Measurements from ENCODE around the gene RASSF8.

Gene RASSF8

GRCh38 chr12:25990495-25990894 lies 32.0 kb downstream of the RASSF8 start:
- H3K36me3 ChIP-seq (ENCODE audit: insufficient read depth, insufficient read length, low read length): no peaks in the 10 kb centered on the region
- no peaks in the 10 kb centered on the region for H3K9me3 ChIP-seq (ENCODE audit: insufficient read depth, low read length)
- no peak overlapping the region for H3K4me3 ChIP-seq (ENCODE audit: insufficient read length, low read depth)
- no peak overlapping the region for H3K9ac ChIP-seq (ENCODE audit: insufficient read length, low read depth)
- H3K27me3 ChIP-seq (ENCODE audit: insufficient read depth, insufficient read length): no peaks in the 10 kb centered on the region
- TF ChIP-seq ZNF274 (IDR thresholded peaks at IDR 0.05; ENCODE audit: low read depth, low read length) (no peak), YY1 (IDR thresholded peaks at IDR 0.05; ENCODE audit: insufficient read depth, insufficient read length) (no peak), SUZ12 (IDR thresholded peaks at IDR 0.05; ENCODE audit: extremely low read depth, insufficient read depth, insufficient read length) (no peak)
- DNase-seq (ENCODE audit: low read depth, low spot score): no peak
- peaks cover 3% of the 10 kb centered on the region for H3K4me1 ChIP-seq (ENCODE audit: insufficient read depth, insufficient read length)

- no peak for TF ChIP-seq YY1 (IDR thresholded peaks at IDR 0.05; ENCODE audit: insufficient read depth, insufficient read length)
- no peak for TF ChIP-seq ZNF274 (IDR thresholded peaks at IDR 0.05; ENCODE audit: low read depth, low read length)
- TF ChIP-seq SUZ12 (IDR thresholded peaks at IDR 0.05; ENCODE audit: extremely low read depth, insufficient read depth, insufficient read length): no peak
- Histone ChIP-seq H3K36me3 (ENCODE audit: insufficient read depth, insufficient read length, low read length) (no peaks in the 10 kb centered on the region), H3K4me3 (ENCODE audit: insufficient read length, low read depth) (no peak overlapping the region), H3K27me3 (ENCODE audit: insufficient read depth, insufficient read length) (no peaks in the 10 kb centered on the region), H3K4me1 (ENCODE audit: insufficient read depth, insufficient read length) (peaks cover 3% of the 10 kb centered on the region), H3K9ac (ENCODE audit: insufficient read length, low read depth) (no peak overlapping the region), H3K9me3 (ENCODE audit: insufficient read depth, low read length) (no peaks in the 10 kb centered on the region)
- no peak for DNase-seq (ENCODE audit: low read depth, low spot score)
These were observed 33.7 kb downstream of the RASSF8 start for GRCh38 chr12:25992026-25992782.

GRCh38 chr12:25993901-25994651 lies 35.6 kb downstream of the RASSF8 start:
- peaks cover 3% of the 10 kb centered on the region for H3K4me1 ChIP-seq (ENCODE audit: insufficient read depth, insufficient read length)
- no peak for DNase-seq (ENCODE audit: low read depth, low spot score)

GRCh38 chr12:25994901-25995625 lies 36.6 kb downstream of the RASSF8 start:
- no peak for TF ChIP-seq ZNF274 (IDR thresholded peaks at IDR 0.05; ENCODE audit: low read depth, low read length)
- TF ChIP-seq YY1 (IDR thresholded peaks at IDR 0.05; ENCODE audit: insufficient read depth, insufficient read length): no peak
- no peak for TF ChIP-seq SUZ12 (IDR thresholded peaks at IDR 0.05; ENCODE audit: extremely low read depth, insufficient read depth, insufficient read length)
- Histone ChIP-seq H3K36me3 (ENCODE audit: insufficient read depth, insufficient read length, low read length) (no peaks in the 10 kb centered on the region), H3K9ac (ENCODE audit: insufficient read length, low read depth) (no peak overlapping the region), H3K27me3 (ENCODE audit: insufficient read depth, insufficient read length) (no peaks in the 10 kb centered on the region), H3K4me1 (ENCODE audit: insufficient read depth, insufficient read length) (peaks cover 3% of the 10 kb centered on the region), H3K9me3 (ENCODE audit: insufficient read depth, low read length) (no peaks in the 10 kb centered on the region), H3K4me3 (ENCODE audit: insufficient read length, low read depth) (no peak overlapping the region)
- DNase-seq (ENCODE audit: low read depth, low spot score): no peak

More at GRCh38 chr12:25993901-25994651, 35.6 kb downstream of the RASSF8 start:
- Histone ChIP-seq H3K27me3 (ENCODE audit: insufficient read depth, insufficient read length) (no peaks in the 10 kb centered on the region), H3K36me3 (ENCODE audit: insufficient read depth, insufficient read length, low read length) (no peaks in the 10 kb centered on the region), H3K9me3 (ENCODE audit: insufficient read depth, low read length) (no peaks in the 10 kb centered on the region), H3K9ac (ENCODE audit: insufficient read length, low read depth) (no peak overlapping the region), H3K4me3 (ENCODE audit: insufficient read length, low read depth) (no peak overlapping the region)
- no peak for TF ChIP-seq ZNF274 (IDR thresholded peaks at IDR 0.05; ENCODE audit: low read depth, low read length)
- no peak for TF ChIP-seq SUZ12 (IDR thresholded peaks at IDR 0.05; ENCODE audit: extremely low read depth, insufficient read depth, insufficient read length)
- no peak for TF ChIP-seq YY1 (IDR thresholded peaks at IDR 0.05; ENCODE audit: insufficient read depth, insufficient read length)

- TF ChIP-seq SUZ12 (IDR thresholded peaks at IDR 0.05; ENCODE audit: extremely low read depth, insufficient read depth, insufficient read length): no peak
- no peak for TF ChIP-seq YY1 (IDR thresholded peaks at IDR 0.05; ENCODE audit: insufficient read depth, insufficient read length)
- no peak for TF ChIP-seq ZNF274 (IDR thresholded peaks at IDR 0.05; ENCODE audit: low read depth, low read length)
- Histone ChIP-seq H3K36me3 (ENCODE audit: insufficient read depth, insufficient read length, low read length) (no peaks in the 10 kb centered on the region), H3K9me3 (ENCODE audit: insufficient read depth, low read length) (no peaks in the 10 kb centered on the region), H3K27me3 (ENCODE audit: insufficient read depth, insufficient read length) (no peaks in the 10 kb centered on the region), H3K4me3 (ENCODE audit: insufficient read length, low read depth) (no peak overlapping the region), H3K9ac (ENCODE audit: insufficient read length, low read depth) (no peak overlapping the region), H3K4me1 (ENCODE audit: insufficient read depth, insufficient read length) (peaks cover 3% of the 10 kb centered on the region)
- no peak for DNase-seq (ENCODE audit: low read depth, low spot score)
These were observed 37.4 kb downstream of the RASSF8 start for GRCh38 chr12:25995906-25996305.

GRCh38 chr12:25996677-25997076 lies 38.2 kb downstream of the RASSF8 start:
- no peak for DNase-seq (ENCODE audit: low read depth, low spot score)
- Histone ChIP-seq H3K27me3 (ENCODE audit: insufficient read depth, insufficient read length) (no peaks in the 10 kb centered on the region), H3K9ac (ENCODE audit: insufficient read length, low read depth) (no peak overlapping the region), H3K4me3 (ENCODE audit: insufficient read length, low read depth) (no peak overlapping the region), H3K4me1 (ENCODE audit: insufficient read depth, insufficient read length) (peaks cover 3% of the 10 kb centered on the region), H3K9me3 (ENCODE audit: insufficient read depth, low read length) (no peaks in the 10 kb centered on the region), H3K36me3 (ENCODE audit: insufficient read depth, insufficient read length, low read length) (no peaks in the 10 kb centered on the region)
- TF ChIP-seq SUZ12 (IDR thresholded peaks at IDR 0.05; ENCODE audit: extremely low read depth, insufficient read depth, insufficient read length): no peak
- no peak for TF ChIP-seq YY1 (IDR thresholded peaks at IDR 0.05; ENCODE audit: insufficient read depth, insufficient read length)
- no peak for TF ChIP-seq ZNF274 (IDR thresholded peaks at IDR 0.05; ENCODE audit: low read depth, low read length)

Measured in NT2/D1 (cell line).